HG02884 (cell line): ENCODE results near the gene TULP4.

Experiments used
- ATAC-seq: cut with Tn5 transposase; IDR thresholded peaks from one replicate; pipeline ENCODE4 v1.9.1; 2021; ENCODE audit warnings: mild to moderate bottlenecking, moderate library complexity; ENCODE audit not compliant: unreplicated experiment

TULP4 gene

DNA sequence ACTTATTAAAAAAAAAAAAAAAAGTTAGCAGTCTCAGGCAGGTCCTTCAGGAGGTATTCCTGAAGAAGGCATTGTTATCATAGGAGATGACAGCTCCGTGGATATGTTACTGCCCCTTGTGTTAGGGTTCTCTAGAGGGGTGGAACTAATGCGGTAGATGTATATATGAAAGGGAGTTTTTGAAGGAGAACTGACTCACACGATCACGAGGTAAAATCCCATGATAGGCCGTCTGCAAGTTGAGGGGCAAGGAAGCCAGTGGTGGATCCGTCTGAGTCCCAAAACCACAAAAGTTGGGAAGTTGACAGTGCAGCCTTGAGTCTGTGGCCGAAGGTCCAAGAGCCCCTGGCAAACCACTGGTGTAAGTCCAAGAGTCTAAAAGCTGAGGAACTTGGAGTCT is 103.4 kb downstream of the TULP4 start:
- no peak for ATAC-seq

- no peak for ATAC-seq
These were observed 104.9 kb downstream of the TULP4 start for GRCh38 chr6:158416883-158417759.

- ATAC-seq: no peak
These were observed 105.5 kb downstream of the TULP4 start for GRCh38 chr6:158417760-158418098.

GRCh38 chr6:158418501-158418900 is 106.2 kb downstream of the TULP4 start:
- no peak for ATAC-seq

- ATAC-seq: no peak
These were observed 107.2 kb downstream of the TULP4 start for GRCh38 chr6:158419339-158419909.

GRCh38 chr6:158421381-158421780 is 109.1 kb downstream of the TULP4 start:
- no peak for ATAC-seq

DNA sequence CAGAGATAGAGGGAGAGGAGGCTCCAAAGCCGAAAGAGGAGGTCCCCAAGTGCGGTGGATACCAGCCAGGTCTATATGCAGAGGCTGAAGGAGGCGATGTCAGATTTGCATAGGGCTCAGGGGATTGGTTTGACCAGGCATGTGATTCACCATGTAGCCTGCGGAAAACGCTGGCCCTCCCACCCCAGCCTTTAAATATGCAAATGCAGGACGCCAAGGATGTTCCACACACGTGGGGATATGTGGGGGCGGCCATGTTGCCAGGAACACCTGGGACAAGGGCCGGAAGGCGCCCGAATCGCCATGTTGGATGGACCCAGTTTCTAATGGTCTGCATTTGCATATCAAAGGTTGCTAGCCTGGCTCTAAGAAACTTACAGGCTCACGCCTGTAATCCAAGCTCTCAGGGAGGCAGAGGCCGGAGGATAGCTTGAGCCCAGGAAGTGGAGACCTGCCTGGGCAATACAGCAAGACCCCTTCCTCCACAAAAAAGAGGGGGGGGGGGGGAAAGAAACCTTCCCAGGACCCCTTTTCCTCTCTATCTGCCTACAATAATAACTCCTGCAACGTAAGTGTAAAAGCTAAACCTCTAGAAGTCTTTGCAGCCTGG is 110.5 kb downstream of the TULP4 start:
- no peak for ATAC-seq

GRCh38 chr6:158431036-158431435 is 118.8 kb downstream of the TULP4 start:
- ATAC-seq: no peak

DNA sequence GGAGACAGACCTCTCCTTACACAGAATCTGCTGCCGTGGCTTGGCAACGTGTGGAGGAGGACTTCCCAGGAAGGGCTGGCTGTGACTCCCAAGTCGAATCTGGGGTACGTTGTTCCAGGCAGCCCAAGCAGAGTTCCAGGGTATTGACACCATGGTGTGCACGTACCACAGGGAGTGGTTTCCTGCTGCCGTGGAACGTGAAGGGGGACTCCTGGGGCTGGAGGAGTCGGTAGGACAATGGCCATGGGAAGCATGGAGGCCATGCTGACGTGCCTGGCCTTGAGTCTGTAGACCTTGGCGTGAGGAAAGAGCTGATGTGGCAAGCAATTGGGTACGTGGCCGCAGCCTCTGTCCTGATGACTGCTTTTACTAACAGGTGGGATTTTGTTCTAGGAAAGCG is 119.3 kb downstream of the TULP4 start:
- ATAC-seq: no peak

GRCh38 chr6:158437571-158437970 is 125.3 kb downstream of the TULP4 start:
- no peak for ATAC-seq

DNA sequence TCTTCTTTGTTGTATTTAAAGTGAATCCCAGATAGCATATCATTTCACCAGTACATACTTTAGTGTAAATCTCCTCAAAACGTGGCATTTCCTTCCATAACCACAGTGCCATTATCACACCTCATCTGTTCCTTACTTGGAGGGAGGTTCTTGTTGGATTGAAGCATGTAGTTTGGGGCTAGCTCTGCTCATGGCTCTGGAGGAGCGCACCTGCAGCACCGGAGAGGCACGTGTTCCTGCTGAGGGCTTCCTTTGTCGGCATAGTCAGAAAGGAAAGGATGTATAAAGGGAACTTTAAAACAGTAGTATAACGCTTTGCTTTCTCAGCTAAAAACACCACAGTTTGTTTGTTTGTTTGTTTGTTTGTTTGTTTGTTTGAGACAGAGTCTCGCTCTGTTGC is 126.0 kb downstream of the TULP4 start:
- no peak for ATAC-seq

DNA sequence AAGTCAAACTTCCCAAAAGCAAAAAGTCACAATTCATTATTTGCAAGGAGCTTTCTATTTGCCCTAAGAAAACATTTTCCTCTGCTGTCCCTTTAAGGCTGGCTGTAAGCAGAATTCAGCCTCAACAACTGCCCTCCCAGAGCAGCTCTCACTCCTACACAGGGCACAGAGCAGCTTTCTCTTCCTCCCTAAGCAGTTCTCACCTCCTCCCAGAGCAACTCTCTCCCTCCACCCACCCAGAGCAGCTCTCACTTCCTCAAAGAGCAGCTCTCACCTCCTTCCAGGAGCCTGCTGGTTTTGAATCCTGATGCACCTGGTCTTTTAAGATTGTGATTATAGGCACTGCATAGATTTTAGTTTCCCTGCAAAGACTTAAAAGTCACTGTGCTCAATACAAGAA is 127.0 kb downstream of the TULP4 start:
- peak; percentile 95 for ATAC-seq

DNA sequence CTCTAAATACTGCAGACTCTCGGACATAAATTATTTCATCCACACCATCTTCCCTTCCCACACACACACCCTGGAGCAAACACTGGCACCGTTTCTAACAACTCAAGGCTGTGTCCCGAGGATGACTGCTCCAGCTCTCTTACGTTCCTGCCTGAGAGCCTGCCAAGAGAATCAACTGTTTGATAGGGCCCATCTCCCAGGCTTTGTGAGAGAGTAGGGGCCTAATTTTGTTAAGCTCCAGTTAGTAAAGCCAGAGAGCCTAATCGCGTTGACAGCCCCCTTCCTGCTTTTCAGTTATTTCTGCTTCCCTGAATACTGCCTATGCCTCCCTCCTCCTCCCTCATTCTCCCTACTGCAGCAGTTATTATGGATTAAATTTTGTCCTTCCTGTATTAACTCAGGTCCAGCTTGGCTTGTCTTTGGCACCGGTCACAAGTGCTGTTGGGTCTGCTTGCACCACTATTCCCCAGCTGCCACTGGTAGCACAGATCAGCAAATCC is 129.5 kb downstream of the TULP4 start:
- ATAC-seq: no peak

GRCh38 chr6:158442306-158442705 is 130.0 kb downstream of the TULP4 start:
- no peak for ATAC-seq

DNA sequence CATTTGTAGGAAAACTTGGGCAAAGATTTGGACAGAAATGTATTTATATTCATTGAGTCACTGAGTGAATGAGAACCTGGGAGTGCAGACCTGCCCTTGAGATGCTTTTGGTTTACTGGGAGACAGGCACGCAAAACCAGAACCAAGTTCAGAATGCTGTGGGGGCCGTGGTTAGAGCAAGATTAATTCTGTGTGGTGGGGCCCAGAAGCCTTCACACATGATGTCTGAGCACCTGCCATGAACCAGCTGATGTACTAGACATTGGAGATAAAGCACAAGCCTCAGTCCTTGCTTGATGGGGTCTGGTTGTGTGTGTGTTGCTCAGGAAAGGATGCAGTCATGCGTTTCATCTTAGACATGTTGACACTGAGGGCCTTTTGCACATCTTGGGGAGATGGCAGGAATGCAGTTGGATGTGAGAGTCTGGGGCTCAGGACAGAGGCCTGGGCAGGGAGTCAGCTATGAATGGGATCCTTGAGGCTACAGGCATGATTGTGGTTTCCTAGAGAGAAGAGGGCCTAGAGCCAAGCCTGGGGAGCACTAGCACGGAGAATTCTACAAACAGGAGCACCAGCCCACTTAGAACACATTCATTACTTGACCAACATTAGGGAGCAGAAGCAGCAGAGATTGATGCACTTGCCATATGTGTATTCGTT is 133.3 kb downstream of the TULP4 start:
- ATAC-seq: no peak

GRCh38 chr6:158448856-158449255 is 136.6 kb downstream of the TULP4 start:
- ATAC-seq: no peak

DNA sequence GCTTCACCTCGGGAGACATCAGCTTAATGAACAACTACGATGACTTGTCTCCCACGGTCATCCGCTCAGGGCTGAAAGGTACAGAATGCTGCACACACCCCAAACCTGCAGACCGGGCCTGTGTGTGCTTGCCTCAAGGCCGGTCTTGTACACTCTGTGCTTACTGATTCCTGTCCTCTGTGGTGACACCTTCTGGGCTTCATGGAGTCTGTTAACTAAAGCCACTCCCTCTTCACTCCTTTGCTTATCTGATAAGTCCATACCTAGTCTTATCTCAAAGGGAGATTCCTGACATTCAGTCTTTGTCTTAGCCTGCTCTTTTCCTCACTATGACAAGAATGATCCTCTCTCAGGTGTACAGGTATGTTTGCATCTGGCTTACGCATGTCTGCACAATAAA is 139.9 kb downstream of the TULP4 start:
- no peak for ATAC-seq

- no peak for ATAC-seq
These were observed 144.9 kb downstream of the TULP4 start for GRCh38 chr6:158457131-158457530.

DNA sequence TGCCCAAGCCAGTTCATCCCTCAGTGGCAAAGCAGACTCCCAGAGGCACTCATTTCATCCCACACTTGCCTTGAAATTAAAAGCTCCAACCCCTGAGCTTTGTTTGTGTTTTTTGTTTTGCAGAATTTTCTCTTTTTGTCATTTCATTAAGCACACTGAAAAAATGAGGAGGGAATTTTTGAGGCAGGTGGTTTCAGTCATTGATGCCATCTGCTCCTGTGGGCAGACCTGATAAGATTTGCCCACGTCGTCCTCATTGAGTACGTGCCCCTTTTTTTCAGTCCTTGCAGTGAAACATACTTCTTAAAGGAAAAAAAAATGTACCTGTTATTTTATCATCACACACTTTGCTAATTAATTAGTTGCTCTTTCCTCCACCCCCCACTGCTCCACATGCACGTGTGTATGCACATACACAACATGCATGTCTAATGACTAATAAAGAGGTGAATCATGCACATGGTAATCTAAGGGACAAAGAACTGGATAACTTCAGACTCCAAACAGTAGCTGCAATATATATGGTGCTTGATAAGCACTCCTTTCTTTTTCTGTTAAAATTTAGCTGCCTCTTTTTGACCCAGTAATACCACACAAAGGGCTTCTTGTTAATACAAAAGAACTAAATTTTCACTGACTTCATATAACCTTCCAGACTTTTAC is 145.5 kb downstream of the TULP4 start:
- ATAC-seq: no peak

DNA sequence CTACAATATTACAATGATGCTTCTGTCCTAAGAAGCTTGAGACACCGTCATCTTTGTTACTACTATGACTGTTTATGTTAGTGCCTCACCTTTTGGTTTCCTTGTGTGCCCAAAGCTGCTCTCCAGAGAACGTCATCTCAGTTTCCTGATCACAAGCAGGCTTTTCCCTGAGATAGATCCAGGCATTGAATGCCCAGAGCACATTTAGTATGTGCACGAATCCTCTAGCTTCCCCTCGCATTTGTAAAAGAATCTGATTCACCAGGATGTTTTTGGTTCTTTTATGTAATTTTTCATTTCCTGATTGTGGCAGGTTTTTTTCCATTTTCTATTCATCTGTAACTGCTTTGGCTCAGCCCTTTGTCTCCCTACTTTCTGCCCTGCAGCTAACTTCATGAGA is 147.5 kb downstream of the TULP4 start:
- ATAC-seq: no peak

- no peak for ATAC-seq
These were observed 148.4 kb downstream of the TULP4 start for GRCh38 chr6:158460602-158461169.
